Stimulated activated naive CD4-positive, alpha-beta T cell treated with Interleukin-2 at 50 U/mL for 16 hours (primary cell): ENCODE results near the gene SPHKAP.
"Not testable (repeated sequence)": the region's sequence is repeated elsewhere in the genome, so short reads cannot be mapped to it uniquely, and the experiment has no call there.

Experiments used
- DNase-seq: peaks from one replicate; lab custom pipeline; 2025; lab: John Stamatoyannopoulos, UW

The SPHKAP gene

GRCh38 chr2:228103379-228103778, 78.1 kb downstream of the SPHKAP start:
- no peak for DNase-seq

- DNase-seq: no peak
These were observed 78.5 kb downstream of the SPHKAP start for GRCh38 chr2:228102949-228103348.

GRCh38 chr2:228094377-228094921, 87.0 kb downstream of the SPHKAP start:
- DNase-seq: no peak

GRCh38 chr2:228092056-228092455, 89.4 kb downstream of the SPHKAP start:
- no peak for DNase-seq

- DNase-seq: no peak
These were observed 94.9 kb downstream of the SPHKAP start for GRCh38 chr2:228086561-228086960.

- no peak for DNase-seq
These were observed 96.8 kb downstream of the SPHKAP start for GRCh38 chr2:228084717-228085116.

GRCh38 chr2:228083131-228083530, 98.4 kb downstream of the SPHKAP start:
- DNase-seq: no peak

- DNase-seq: no peak
These were observed 98.9 kb downstream of the SPHKAP start for GRCh38 chr2:228082571-228082970.

- DNase-seq: no peak
These were observed 102.3 kb downstream of the SPHKAP start for GRCh38 chr2:228079194-228079593.

GRCh38 chr2:228076695-228077094, 104.8 kb downstream of the SPHKAP start:
- DNase-seq: not testable (repeated sequence)

GRCh38 chr2:228072669-228073068, 108.8 kb downstream of the SPHKAP start:
- DNase-seq: no peak

GRCh38 chr2:228067309-228067708, 114.2 kb downstream of the SPHKAP start:
- DNase-seq: no peak

- no peak for DNase-seq
These were observed 115.2 kb downstream of the SPHKAP start for GRCh38 chr2:228066126-228066798.

- no peak for DNase-seq
These were observed 115.8 kb downstream of the SPHKAP start for GRCh38 chr2:228065686-228066085.

GRCh38 chr2:228064796-228065315, 116.6 kb downstream of the SPHKAP start:
- no peak for DNase-seq

GRCh38 chr2:228064024-228064423, 117.5 kb downstream of the SPHKAP start:
- DNase-seq: no peak

- DNase-seq: no peak
These were observed 117.9 kb downstream of the SPHKAP start for GRCh38 chr2:228063558-228063957.

GRCh38 chr2:228059735-228060134, 121.8 kb downstream of the SPHKAP start:
- no peak for DNase-seq

GRCh38 chr2:228056293-228057097, 125.0 kb downstream of the SPHKAP start:
- no peak for DNase-seq

GRCh38 chr2:228048838-228049490, 132.5 kb downstream of the SPHKAP start:
- no peak for DNase-seq

- no peak for DNase-seq
These were observed 140.5 kb downstream of the SPHKAP start for GRCh38 chr2:228040995-228041394.

GRCh38 chr2:228039752-228040534, 141.5 kb downstream of the SPHKAP start:
- no peak for DNase-seq
